A673 (cell line): ENCODE results near the gene PRRC2A. TPM values are rescaled to one million over a fixed set of nuclear protein-coding genes. Genes with fewer than 3 reads are reported as not detected.

ENCODE experiments used
- BruUV-seq: library from RNA; stranded (reverse); fragments of 400-500 nt; replicated peaks from 2 replicates; lab custom pipeline; 2021; lab: Mats Ljungman, UMichigan
- CTCF ChIA-PET: fragments of 300-600 bp; sonication (Branson Sonifier 250); formaldehyde crosslinking; loops from one replicate; lab custom pipeline; 2022; ENCODE audit warnings: antibody characterized with exemption; lab: Charles Lee
- POLR2A ChIA-PET: fragments of 300-600 bp; sonication (Branson Sonifier 250); formaldehyde crosslinking; loops from one replicate; lab custom pipeline; 2022; ENCODE audit warnings: antibody characterized with exemption; ENCODE audit not compliant: low non-redundant PET; lab: Charles Lee
- DNase-seq: peaks from one replicate; pipeline ENCODE4 v3.0.0-alpha.2; 2015; ENCODE audit warnings: low spot score
- H3K27ac ChIP-seq: fragments of 200-600 bp; sonication (generic); 2 replicates; pipeline ENCODE4 v1.5.1; 2016; ENCODE audit warnings: mixed run types, low read depth, mild to moderate bottlenecking, mixed read lengths, antibody characterized with exemption, low read length; ENCODE audit not compliant: poor library complexity, severe bottlenecking
- H3K27me3 ChIP-seq: fragments of 200-600 bp; sonication (generic); replicated peaks from 2 replicates; pipeline ENCODE4 v1.6.1; 2017; ENCODE audit warnings: mixed run types, low read depth, mild to moderate bottlenecking, mixed read lengths, antibody characterized with exemption, low read length; ENCODE audit not compliant: insufficient read depth, poor library complexity
- H3K36me3 ChIP-seq: fragments of 200-600 bp; sonication (generic); 2 replicates; pipeline ENCODE4 v1.6.1; 2016; ENCODE audit warnings: mixed run types, mild to moderate bottlenecking, mixed read lengths, antibody characterized with exemption, low read length; ENCODE audit not compliant: insufficient read depth, poor library complexity, severe bottlenecking
- H3K4me1 ChIP-seq: fragments of 200-600 bp; sonication (generic); 2 replicates; pipeline ENCODE4 v1.6.1; 2017; ENCODE audit warnings: mixed run types, mild to moderate bottlenecking, mixed read lengths, antibody characterized with exemption, low read length; ENCODE audit not compliant: insufficient read depth, poor library complexity, severe bottlenecking
- H3K4me3 ChIP-seq: fragments of 200-600 bp; sonication (generic); 2 replicates; pipeline ENCODE4 v1.5.1; 2016; ENCODE audit warnings: low read depth, mixed run types, mild to moderate bottlenecking, mixed read lengths, low read length; ENCODE audit not compliant: poor library complexity, severe bottlenecking
- H3K9me3 ChIP-seq: fragments of 200-600 bp; sonication (generic); 2 replicates; pipeline ENCODE4 v1.6.1; 2016; ENCODE audit warnings: mixed run types, low read depth, mild to moderate bottlenecking, mixed read lengths, antibody characterized with exemption, low read length; ENCODE audit not compliant: poor library complexity, severe bottlenecking
- EZH2 ChIP-seq: fragments of 200-600 bp; sonication (generic); IDR thresholded peaks from 2 replicates; pipeline ENCODE4 v1.6.1; 2017; ENCODE audit warnings: borderline replicate concordance, low read depth, mild to moderate bottlenecking, mixed read lengths, antibody characterized with exemption, low read length; ENCODE audit not compliant: poor library complexity, severe bottlenecking
- intact Hi-C: fragments of 100-400 bp; cut with micrococcal nuclease; formaldehyde crosslinking; loops from one replicate; pipeline ENCODE4 v1.10.0; 2022; ENCODE audit not compliant: unreplicated experiment
- total RNA-seq: library from RNA; stranded (reverse); gene quantifications from 2 replicates; pipeline ENCODE4 v1.2.3, GENCODE V29; 2021
- TF ChIP-seq, protein P1 (sequence below): fragments of 300-800, 200-600 bp; sonication (generic); conservative IDR thresholded peaks from 2 replicates; pipeline ENCODE4 v1.5.1; 2017; ENCODE audit warnings: low read depth, mild to moderate bottlenecking, antibody characterized with exemption, low read length, moderate library complexity, mixed read lengths

The PRRC2A gene
- total RNA-seq, 1 experiment from 2014 or later: 289 TPM

DNA sequence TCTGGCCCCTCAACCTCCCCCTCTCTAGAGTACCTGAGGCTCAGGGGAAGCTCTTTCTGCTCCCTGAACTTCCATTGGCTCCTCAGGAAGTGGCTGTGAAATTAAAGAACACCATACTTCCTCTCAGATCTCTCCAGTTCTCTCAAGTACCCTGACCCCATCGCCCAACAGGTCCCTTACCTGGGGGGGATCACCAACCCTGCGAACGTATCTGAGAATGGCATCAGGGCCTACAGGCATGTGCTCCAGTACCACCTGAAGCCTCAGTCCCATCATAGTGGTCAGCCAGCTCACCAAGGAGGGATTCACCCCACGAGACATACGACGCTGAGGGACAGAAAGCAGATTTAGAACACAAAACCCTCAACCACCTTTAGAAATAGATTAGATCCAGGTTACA is 20.1 kb downstream of the PRRC2A start:
- Histone ChIP-seq H3K4me3 (no peak overlapping the region), H3K27me3 (no peaks in the 10 kb centered on the region), H3K36me3 (peaks cover 95% of the 10 kb centered on the region), H3K27ac (no peak overlapping the region), H3K4me1 (no peaks in the 10 kb centered on the region), H3K9me3 (no peaks in the 10 kb centered on the region)
- TSS peak; percentile 80 for BruUV-seq
- no peak for DNase-seq
- CTCF ChIA-PET: no interaction called here
- POLR2A ChIA-PET: interaction anchor here (0.6 to 0.8 kb wide), 2 partner anchors 14 to 329 kb away, joined by 3 read pairs; no protein-coding TSS in a partner anchor
- intact Hi-C loops: no loop called here
- no peak for TF ChIP-seq EZH2
- TF ChIP-seq, protein P1, sequence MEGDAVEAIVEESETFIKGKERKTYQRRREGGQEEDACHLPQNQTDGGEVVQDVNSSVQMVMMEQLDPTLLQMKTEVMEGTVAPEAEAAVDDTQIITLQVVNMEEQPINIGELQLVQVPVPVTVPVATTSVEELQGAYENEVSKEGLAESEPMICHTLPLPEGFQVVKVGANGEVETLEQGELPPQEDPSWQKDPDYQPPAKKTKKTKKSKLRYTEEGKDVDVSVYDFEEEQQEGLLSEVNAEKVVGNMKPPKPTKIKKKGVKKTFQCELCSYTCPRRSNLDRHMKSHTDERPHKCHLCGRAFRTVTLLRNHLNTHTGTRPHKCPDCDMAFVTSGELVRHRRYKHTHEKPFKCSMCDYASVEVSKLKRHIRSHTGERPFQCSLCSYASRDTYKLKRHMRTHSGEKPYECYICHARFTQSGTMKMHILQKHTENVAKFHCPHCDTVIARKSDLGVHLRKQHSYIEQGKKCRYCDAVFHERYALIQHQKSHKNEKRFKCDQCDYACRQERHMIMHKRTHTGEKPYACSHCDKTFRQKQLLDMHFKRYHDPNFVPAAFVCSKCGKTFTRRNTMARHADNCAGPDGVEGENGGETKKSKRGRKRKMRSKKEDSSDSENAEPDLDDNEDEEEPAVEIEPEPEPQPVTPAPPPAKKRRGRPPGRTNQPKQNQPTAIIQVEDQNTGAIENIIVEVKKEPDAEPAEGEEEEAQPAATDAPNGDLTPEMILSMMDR: no peak

DNA sequence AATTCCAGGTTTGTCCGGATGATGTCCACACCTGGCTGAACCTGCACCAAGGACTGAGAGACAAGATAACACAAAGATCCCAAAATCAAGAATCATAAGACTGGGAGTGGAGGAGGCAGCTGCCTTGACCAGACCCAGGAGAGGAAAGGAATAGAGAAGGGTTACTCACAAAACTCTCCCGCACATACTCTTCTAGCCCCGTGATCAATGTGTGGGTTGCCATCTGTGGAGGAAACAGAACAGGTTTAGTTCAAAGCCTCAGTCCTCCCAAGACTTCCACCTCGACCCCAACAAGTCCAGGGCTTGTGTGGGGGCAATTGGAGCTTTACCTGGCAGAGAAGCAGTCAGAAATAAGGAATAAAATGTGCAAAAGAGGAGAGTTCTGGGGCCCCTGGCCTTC is 20.9 kb downstream of the PRRC2A start:
- CTCF ChIA-PET: no interaction called here
- TF ChIP-seq EZH2: no peak
- TF ChIP-seq, protein P1: no peak
- Histone ChIP-seq H3K36me3 (peaks cover 90% of the 10 kb centered on the region), H3K27me3 (no peaks in the 10 kb centered on the region), H3K4me3 (no peak overlapping the region), H3K4me1 (no peaks in the 10 kb centered on the region), H3K27ac (no peak overlapping the region), H3K9me3 (no peaks in the 10 kb centered on the region)
- DNase-seq: no peak
- no TSS peak for BruUV-seq
- POLR2A ChIA-PET: no interaction called here
- intact Hi-C loops: no loop called here

DNA sequence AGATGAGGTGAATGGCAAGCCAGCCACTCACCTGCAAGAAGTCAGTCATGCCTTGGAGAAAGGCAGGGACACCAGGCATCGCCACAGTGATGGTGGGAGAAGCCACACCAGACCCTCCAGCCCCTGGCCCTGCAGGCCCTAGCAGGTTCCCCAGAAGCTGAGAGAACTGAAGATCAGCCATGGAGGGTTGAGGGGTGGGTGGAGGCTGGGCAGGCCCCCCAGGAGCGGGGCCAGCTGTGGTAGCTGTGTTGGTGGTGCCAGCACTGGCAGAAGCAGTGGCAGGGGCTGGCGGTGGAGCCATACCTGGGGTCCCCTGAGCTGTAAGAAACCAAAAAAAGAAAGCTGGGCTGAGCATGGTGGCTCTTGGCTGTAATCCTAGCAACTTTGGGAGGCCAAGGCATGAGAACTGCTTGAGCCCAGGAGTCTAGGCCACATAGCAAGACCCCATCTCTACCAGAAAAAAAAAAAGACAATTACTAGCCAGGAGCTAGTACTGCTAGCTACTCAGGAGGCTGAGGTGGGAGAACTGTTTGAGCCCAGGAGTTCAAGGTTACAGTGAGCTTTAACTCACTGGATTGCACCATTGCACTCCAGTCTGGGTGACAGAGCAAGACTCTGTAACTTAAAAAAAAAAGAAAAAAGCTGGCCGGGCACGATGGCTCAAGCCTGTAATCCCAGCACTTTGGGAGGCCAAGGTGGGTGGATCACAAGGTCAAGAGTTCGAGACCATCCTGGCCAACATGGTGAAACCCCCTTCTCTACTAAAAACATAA is 22.5 kb downstream of the PRRC2A start:
- peaks cover 84% of the 10 kb centered on the region for H3K36me3 ChIP-seq
- POLR2A ChIA-PET: interaction anchor here (0.6 kb wide), 1 partner anchor 127 kb away, joined by 3 read pairs; no protein-coding TSS in a partner anchor

More for the DNA sequence above, 22.5 kb downstream of the PRRC2A start:
- DNase-seq: no peak
- intact Hi-C loops: no loop called here
- BruUV-seq: no TSS peak
- Histone ChIP-seq H3K9me3 (no peaks in the 10 kb centered on the region), H3K4me3 (no peak overlapping the region), H3K4me1 (no peaks in the 10 kb centered on the region), H3K27me3 (no peaks in the 10 kb centered on the region), H3K27ac (no peak overlapping the region)
- no peak for TF ChIP-seq EZH2
- TF ChIP-seq, protein P1: no peak
- CTCF ChIA-PET: no interaction called here
